Astrocyte (in vitro differentiated cells and primary cell): Measurements from ENCODE around the gene MZB1. TPM values are rescaled to one million over a fixed set of nuclear protein-coding genes. Genes with fewer than 3 reads are reported as not detected.

Experiments used
- DNase-seq: peaks from one replicate; pipeline ENCODE4 v3.0.0-alpha.2; 2010; ENCODE audit warnings: low read depth
- FAIRE-seq: peaks from 2 replicates; lab custom pipeline; 2011; peaks lifted over from hg19 to GRCh38; lab: Jason Lieb, UNC
- H2AFZ ChIP-seq: 2 replicates; pipeline ENCODE4 v1.6.0; 2012; ENCODE audit warnings: low read depth, low read length, inconsistent platforms
- H3K27ac ChIP-seq: 2 replicates; pipeline ENCODE4 v1.5.1; 2011; ENCODE audit warnings: low read depth, low read length, inconsistent platforms
- H3K27me3 ChIP-seq: 2 replicates; pipeline ENCODE4 v1.6.0; 2011; ENCODE audit warnings: low read length, inconsistent platforms; ENCODE audit not compliant: insufficient read depth
- H3K36me3 ChIP-seq: 2 replicates; pipeline ENCODE4 v1.5.1; 2011; ENCODE audit warnings: low read length, inconsistent platforms; ENCODE audit not compliant: insufficient read depth
- H3K4me1 ChIP-seq: 2 replicates; pipeline ENCODE4 v1.5.1; 2011; ENCODE audit warnings: low read length, inconsistent platforms; ENCODE audit not compliant: insufficient read depth
- H3K4me2 ChIP-seq: 2 replicates; pipeline ENCODE4 v1.6.0; 2012; ENCODE audit warnings: low read length, inconsistent platforms
- H3K4me3 ChIP-seq: 2 replicates; pipeline ENCODE4 v1.5.1; 2011; ENCODE audit warnings: low read depth, mild to moderate bottlenecking, low read length, inconsistent platforms; ENCODE audit not compliant: insufficient read depth
- H3K79me2 ChIP-seq: 2 replicates; pipeline ENCODE4 v1.6.0; 2012; ENCODE audit warnings: mild to moderate bottlenecking, low read length, inconsistent platforms; ENCODE audit not compliant: insufficient read depth
- H3K9ac ChIP-seq: 2 replicates; pipeline ENCODE4 v1.6.0; 2012; ENCODE audit warnings: mild to moderate bottlenecking, low read length, inconsistent platforms
- H3K9me3 ChIP-seq: 2 replicates; pipeline ENCODE4 v1.5.1; 2012; ENCODE audit warnings: low read depth, mild to moderate bottlenecking, low read length, inconsistent platforms; ENCODE audit not compliant: insufficient read depth
- H4K20me1 ChIP-seq: 2 replicates; pipeline ENCODE4 v1.6.0; 2012; ENCODE audit warnings: low read length, inconsistent platforms; ENCODE audit not compliant: insufficient read depth
- H3K27ac Mint-ChIP-seq: one replicate; pipeline ENCODE4 v1.8.0; 2021; ENCODE audit warnings: mild to moderate bottlenecking, mixed read lengths; ENCODE audit not compliant: unreplicated experiment
- H3K27me3 Mint-ChIP-seq: one replicate; pipeline ENCODE4 v1.8.0; 2021; ENCODE audit warnings: low read depth, mixed read lengths; ENCODE audit not compliant: unreplicated experiment
- H3K36me3 Mint-ChIP-seq: one replicate; pipeline ENCODE4 v1.8.0; 2021; ENCODE audit warnings: low read depth, mixed read lengths; ENCODE audit not compliant: unreplicated experiment
- H3K4me1 Mint-ChIP-seq: one replicate; pipeline ENCODE4 v1.8.0; 2021; ENCODE audit warnings: low read depth, mixed read lengths; ENCODE audit not compliant: unreplicated experiment
- H3K4me3 Mint-ChIP-seq: one replicate; pipeline ENCODE4 v1.8.0; 2021; ENCODE audit warnings: mild to moderate bottlenecking, moderate library complexity, mixed read lengths; ENCODE audit not compliant: unreplicated experiment
- H3K9me3 Mint-ChIP-seq: one replicate; pipeline ENCODE4 v1.8.0; 2021; ENCODE audit warnings: mild to moderate bottlenecking, mixed read lengths; ENCODE audit not compliant: unreplicated experiment
- CTCF ChIP-seq: IDR thresholded peaks from 2 replicates; pipeline ENCODE4 v1.5.1; 2011; ENCODE audit warnings: low read depth, mild to moderate bottlenecking, inconsistent platforms, low read length, moderate library complexity; ENCODE audit not compliant: insufficient read depth
- EZH2 ChIP-seq: IDR thresholded peaks from 2 replicates; pipeline ENCODE4 v1.6.1; 2012; ENCODE audit warnings: mild to moderate bottlenecking, low read length, inconsistent platforms; ENCODE audit not compliant: insufficient read depth
- total RNA-seq: library from RNA; stranded (reverse); gene quantifications from 2 replicates; pipeline ENCODE4 v1.2.1, GENCODE V29; 2021

MZB1 gene
- total RNA-seq, 1 donor from 2014 or later: not detected

- Histone ChIP-seq H3K27me3 (no peaks in the 10 kb centered on the region), H3K27ac (no peak overlapping the region), H3K4me3 (no peak overlapping the region), H3K79me2 (no peaks in the 10 kb centered on the region), H3K4me2 (no peak overlapping the region), H4K20me1 (no peaks in the 10 kb centered on the region), H2AFZ (no peak overlapping the region), H3K9me3 (no peaks in the 10 kb centered on the region), H3K36me3 (peaks cover 11% of the 10 kb centered on the region), H3K4me1 (peaks cover 8% of the 10 kb centered on the region), H3K9ac (no peak overlapping the region)
- Mint-ChIP-seq H3K4me1 (peaks cover 10% of the 10 kb centered on the region), H3K9me3 (no peaks in the 10 kb centered on the region), H3K27me3 (no peaks in the 10 kb centered on the region), H3K36me3 (peaks cover 12% of the 10 kb centered on the region), H3K27ac (no peak overlapping the region), H3K4me3 (no peak overlapping the region)
- FAIRE-seq (peak; percentile 77), DNase-seq (peak; percentile 44)
- TF ChIP-seq CTCF (peak; percentile 98), EZH2 (no peak)
These were observed 32.7 kb upstream of the MZB1 start for GRCh38 chr5:139422307-139422893.

GRCh38 chr5:139419226-139420192, 29.8 kb upstream of the MZB1 start:
- peaks cover 11% of the 10 kb centered on the region for H3K4me1 ChIP-seq
- H3K4me3 ChIP-seq: no peak overlapping the region
- Mint-ChIP-seq H3K27me3 (no peaks in the 10 kb centered on the region), H3K4me3 (no peak overlapping the region), H3K4me1 (no peaks in the 10 kb centered on the region), H3K9me3 (no peaks in the 10 kb centered on the region), H3K36me3 (peaks cover 20% of the 10 kb centered on the region), H3K27ac (no peak overlapping the region)
- H3K4me2 ChIP-seq: no peak overlapping the region
- no peak overlapping the region for H3K9ac ChIP-seq
- no peak for DNase-seq
- H3K27me3 ChIP-seq: no peaks in the 10 kb centered on the region
- no peak for FAIRE-seq
- no peaks in the 10 kb centered on the region for H4K20me1 ChIP-seq
- no peak overlapping the region for H3K27ac ChIP-seq
- H3K79me2 ChIP-seq: no peaks in the 10 kb centered on the region
- peaks cover 11% of the 10 kb centered on the region for H3K36me3 ChIP-seq
- no peak overlapping the region for H2AFZ ChIP-seq
- TF ChIP-seq EZH2: no peak
- no peak for TF ChIP-seq CTCF
- no peaks in the 10 kb centered on the region for H3K9me3 ChIP-seq
